T-helper 22 cell (primary cell): ENCODE results near the gene CASTOR1.

ENCODE experiments used
- DNase-seq: peaks from one replicate; pipeline ENCODE4 v3.0.0-alpha.2; 2020; ENCODE audit warnings: low read depth

The CASTOR1 gene

DNA sequence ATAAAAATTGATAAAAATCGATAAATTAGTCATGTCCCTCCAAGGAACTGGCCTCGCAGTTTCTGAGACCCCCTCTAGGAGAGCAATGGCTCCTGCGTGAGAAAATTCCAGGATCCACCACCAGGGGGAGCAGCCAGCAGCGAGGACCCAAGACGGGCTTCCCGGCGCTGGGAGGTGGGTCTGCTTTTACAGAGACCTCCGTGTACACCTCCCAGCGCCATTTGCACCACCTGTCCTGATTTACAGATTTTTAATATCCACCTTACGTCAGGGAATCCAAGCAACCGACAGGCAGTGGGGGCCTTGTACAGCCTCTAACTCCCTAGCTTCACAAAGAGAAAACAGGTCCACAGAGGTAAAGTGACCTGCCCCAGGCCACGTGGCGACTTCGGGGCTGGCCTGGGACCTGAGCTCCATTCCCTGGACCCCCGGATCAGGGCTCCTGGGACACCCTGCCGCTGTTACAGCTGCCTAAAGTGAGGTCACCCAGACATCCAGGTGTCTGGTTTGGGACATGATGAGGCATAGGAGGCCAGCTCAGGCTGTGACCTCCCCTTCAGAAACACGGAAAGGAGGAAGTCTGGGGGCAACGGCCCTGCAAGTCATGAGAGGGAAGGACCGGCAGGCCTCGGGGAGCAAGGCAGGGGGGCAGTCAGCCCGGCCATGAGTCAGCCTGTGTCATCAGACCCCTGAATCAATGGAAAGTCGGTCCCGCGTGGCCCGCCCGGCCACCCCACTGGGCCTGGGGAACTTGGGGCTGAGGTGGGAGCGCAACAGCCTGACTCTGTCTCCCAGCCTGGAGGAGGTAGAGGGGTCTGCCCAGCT lies 26.2 kb downstream of the CASTOR1 start:
- peak; percentile 48 for DNase-seq

DNA sequence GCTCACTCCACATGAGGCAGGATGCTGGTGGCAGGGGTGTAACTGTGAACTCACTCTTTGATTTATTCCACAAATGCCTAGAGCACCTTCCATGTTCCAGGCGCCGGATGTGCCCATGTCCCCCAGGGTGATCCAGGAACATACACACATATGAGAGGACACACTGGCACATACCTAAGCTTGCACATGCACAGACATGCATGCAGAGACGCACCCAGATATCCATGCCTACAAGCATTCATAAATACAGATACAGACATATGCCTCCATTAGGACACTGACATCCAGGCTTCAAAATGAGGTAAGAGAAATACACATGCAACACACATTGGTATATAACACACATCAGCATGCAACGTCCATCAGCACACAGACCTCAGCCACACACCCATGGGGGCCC lies 27.2 kb downstream of the CASTOR1 start:
- DNase-seq = no peak

DNA sequence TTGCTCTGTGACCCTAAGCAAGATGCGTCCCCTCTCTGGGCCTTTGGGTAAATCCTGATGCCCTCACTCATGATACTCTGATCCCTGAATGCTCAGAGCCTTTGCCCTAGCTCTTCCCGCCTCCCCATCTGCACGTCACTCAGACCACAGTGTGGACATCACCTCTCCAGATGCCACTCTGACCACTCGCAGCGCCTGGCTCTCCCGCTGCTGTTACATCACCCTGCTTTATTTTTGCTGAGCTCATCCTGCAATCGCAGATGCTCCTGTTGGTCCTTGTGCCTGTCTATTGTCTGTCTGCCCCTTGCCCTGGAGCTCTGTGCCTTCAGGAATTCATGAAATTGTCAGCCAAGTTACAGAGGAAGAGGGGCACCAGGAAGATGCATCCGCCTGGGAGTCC lies 28.2 kb downstream of the CASTOR1 start:
- DNase-seq = no peak

DNA sequence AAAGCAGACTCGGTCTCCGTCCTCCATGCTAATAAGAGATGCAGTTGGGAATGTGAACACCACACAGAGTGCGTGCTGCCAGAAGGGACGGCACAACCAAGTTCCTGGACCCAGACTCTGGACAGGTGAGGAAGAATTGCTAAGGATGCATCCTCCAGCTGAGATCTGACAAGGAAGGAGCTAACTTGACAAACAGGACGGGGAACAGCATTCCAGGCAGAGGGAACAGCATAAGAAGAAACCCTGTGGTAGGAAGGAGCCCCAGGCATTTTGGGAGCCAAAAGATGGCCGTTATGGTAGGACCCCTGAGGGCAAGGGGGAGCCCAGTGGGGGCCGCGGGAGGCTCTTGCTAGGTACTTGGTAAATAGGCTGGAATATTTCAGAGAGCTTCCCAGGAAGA lies 28.6 kb downstream of the CASTOR1 start:
- DNase-seq = no peak

DNA sequence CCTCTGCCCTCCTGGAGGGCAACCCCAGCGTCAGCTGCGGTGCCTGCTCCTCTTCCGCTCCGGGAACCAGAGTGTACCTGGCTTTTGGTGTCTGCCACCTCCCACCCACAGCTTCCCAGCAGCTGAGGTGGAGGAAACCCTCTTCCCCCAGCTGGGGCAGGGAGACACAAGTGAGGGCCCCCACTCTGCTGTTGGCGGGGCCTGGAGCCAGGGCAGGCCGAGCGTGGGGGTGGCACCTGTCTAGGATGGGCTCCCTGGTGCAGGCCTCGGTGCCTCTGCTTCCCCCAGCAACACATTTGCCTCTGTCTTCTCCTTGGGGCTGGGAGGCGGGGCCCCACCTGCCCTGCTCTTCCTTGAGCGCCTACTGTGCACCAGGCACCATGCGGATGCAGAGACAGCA lies 29.0 kb downstream of the CASTOR1 start:
- no peak for DNase-seq

DNA sequence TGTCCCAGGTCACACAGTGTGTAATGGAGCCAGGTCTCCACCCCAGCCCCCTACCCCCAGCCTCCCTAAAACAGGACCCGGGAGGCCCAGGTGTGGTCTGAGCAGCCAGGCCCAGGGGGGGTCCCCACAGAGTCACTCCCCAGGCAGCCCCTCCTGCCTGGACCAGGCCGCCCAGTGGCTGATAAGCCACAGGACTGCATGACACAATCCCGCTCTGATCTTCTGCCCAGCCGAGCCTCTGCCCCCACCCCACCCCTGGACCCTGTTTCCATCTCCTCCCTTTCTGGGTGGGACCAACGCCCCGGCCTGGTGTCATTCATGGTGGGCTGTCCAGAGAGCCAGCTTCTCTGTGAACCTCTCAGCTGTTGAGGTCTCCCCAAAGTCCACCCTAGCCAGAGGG lies 35.0 kb downstream of the CASTOR1 start:
- no peak for DNase-seq

DNA sequence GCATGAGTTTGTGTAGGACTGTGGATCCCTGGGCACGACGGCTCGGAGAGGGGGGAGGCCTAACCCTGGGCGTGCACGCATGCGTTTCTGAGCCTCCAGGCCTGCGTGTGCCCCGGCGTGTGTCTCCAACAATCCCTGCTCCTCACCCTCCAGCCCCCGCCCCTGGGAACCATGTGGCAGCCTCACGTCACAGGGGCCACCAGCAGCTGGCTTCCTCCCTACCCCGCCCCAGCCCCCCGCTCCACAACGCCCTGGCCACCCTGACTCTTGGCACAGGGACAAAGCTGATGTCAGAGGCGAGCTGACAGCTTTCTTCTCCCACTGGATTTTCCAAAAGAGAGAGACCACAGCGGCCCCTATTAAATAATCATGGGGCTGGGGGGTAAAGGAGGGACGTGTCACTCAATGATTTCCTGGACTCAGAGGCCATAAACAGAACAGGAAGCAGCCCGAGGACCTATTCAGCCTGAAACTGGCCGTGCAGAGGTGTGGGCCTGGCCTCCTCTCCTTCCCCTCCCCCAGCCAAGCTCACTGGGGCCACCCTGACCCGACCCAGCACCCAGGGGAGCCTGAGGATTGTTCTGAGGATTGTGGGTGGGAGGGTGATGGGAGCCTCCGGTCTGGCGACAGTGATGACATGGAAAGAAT lies 36.0 kb downstream of the CASTOR1 start:
- no peak for DNase-seq

DNA sequence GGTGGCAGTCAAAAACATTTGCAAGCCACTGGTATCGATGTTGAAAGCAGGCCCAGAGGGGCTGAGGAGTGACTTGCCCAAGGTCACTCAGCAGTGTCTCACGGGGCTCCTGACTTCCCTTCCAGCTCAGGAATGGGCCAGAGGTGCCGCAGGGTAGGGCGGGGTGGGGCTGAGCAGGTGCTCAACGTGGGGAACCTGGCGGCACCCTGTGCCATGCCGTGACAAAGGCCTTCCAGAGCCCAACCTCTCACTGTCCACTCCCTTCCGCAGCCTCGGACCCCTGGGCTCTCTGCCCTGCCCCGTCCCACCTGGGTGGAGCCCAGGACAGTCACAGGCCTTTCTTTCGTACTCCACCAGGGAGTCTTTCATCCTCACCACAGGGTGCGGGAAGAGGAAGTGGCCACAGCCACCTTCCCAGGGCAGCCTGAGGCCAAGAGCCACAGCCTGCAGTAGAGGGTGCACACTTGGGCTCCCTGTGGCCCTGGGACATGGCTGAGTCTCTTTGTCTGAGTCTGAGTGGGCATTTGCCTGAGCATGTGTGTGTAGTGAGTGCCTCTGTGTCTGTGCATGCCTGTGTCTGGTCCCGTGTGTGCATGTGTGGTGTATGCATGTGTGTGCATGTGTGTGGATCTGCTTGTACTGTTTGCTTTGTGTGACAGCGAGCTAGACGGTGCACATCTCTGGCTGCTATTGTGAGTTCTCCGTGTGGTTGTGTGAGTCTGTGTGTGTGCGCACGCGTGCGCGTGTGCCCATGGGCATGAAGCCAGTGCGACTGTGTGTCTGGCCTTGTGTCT lies 36.7 kb downstream of the CASTOR1 start:
- no peak for DNase-seq

DNA sequence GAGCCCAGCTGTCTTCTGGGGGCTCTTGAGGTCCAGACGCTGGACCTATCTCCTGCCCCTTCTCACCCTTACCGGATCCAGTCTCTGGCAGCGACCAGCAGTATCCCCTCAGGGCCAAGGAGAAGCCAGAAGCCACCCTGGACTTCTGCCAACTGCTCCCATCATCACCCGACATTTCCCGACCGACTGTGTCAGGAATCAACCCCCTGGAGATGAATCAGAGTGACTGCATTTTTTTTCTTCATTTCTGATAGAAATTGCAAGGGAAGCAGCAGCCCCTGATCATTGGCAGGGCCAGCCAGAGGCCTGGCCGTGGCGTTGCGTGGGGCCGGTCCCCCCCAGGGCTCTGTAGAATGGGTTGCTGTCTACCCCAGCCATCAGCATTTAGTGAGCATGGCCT lies 37.6 kb downstream of the CASTOR1 start:
- DNase-seq = no peak

DNA sequence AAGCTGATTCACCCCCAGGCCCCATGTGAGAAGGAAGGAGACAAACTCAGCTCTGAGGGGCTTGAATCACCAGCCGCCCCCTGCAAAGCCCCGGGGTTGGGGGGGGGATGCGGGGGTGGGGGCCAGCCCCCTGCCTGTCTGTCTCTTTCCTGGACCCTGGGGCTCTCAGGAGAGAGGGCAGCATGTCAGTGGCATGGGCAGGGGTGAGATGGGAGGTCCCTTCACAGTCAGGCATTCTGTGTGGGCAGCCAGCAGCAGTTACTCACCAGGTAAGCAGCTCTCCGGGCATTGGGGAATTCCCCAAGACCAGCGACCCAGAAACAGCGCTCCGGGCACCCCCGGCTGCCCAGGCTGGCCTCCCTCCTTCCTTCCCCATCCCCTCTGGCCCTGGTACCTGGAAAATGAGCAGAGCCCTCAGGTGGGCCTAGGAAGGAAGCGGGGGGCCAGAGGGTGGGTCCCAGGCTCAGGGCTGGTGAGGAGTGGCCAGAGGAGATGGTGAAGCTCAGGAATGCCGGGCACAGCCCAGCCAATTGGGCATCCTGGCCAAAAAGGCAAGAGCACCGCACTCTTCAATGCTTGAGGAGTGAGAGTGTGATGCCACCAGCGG lies 38.5 kb downstream of the CASTOR1 start:
- no peak for DNase-seq

DNA sequence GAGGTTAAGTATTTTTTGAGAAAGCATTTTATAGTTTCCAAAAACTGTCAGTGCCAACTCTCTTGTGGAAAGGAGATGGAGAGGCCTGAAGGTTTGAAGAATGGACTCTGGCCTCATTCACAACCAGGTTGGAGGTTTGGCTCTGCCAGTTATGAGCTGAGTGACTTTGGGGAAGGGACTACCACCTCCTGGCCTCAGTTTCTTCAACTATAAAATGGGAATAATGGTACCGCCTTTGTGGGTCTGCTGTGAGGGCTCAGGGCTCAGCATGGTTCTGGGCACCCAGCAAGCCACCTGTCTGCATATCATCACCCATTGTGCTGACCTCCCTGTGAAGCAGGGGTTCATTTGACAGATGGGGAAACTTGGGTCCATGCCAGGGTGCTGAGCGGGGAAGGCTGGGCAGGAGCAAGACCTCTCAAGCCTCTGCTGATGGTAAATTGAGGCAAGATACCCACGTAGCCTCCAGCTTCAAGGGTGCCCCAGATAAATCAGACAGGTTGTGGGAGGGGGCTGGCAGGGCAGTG lies 39.2 kb downstream of the CASTOR1 start:
- no peak for DNase-seq

DNA sequence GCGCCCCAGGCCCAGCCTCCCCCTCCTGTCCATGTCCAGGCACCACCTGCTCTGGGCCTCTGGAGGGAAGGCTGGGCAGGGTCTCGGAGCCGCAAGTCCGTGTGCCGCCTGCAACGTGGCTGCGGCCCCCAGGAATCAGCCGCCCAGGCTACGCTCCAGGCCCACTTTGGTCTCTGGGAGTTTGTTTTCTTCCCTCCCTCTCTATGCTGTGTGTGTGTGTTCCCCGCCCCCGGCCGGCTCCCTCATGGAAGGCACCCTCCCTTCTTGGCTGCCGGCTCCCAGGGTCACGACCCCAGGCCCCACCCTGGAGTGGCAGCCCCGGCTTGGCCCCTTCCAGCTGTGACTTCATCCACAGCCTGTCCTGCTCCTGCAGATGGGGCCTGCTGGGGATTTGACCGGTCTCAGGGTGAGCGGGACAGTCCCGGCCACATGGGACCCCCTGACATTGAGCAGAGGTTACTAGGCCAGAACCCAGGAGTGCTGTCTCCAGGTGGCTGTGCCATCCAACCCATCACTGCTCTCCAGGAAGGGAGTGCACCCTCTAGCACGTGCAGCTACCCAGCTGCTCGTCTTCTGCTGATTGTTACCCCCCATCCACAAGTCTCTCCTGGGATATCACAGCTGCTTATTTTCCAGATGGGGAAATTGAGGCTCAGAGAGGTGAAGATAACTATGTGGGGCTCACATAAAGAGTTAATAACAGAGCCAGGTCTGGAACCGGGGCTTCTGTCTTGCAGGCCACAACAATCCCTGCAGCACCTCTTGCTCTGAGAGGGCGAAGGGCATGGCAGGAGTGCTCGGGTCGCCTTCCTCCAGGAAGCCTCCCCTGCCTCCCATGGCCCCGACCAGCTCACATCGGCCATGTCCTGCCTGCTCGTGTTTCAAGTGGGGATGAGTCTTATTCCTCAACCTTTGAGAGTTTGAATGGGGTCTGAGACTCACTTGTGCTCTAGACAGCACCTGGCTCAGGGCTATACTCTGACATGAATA lies 40.0 kb downstream of the CASTOR1 start:
- no peak for DNase-seq

DNA sequence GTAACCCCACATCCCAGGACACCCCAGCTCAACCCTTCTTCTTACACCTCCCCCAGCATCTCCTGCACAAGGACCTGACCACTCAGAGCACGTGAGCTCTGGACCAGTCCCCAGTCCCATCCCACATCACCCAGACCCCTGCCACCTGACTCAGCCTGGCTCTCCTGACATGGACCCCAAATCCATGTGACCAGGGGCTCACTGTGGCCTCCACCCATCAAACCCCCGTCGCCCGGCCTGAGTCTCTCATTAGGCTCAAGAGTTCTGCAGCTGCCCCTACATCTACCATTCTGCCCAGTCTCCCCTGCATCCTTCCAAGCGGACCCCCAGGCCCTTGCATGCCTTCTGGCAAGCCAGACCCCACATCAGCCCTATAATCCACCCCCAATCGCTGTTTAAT lies 40.8 kb downstream of the CASTOR1 start:
- no peak for DNase-seq

DNA sequence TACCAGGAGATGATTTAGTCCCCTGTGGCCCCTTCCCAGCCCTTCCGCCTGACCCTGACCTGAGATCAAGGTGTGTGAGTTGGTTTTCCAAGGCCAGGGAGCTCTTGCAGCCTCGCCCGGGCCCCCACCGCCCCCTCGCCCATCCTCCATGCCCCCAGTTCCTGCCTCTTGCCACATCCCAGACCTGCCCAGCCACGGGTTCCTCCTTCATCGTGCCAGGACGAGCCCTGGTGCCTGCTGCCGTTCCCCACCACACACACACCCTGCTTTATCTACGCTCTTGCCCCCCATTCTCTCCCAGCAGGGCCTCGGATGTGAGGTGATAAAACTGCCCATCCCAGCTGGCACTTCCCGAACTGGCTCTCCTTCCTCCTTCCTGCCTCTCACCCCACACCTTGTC lies 41.3 kb downstream of the CASTOR1 start:
- no peak for DNase-seq

DNA sequence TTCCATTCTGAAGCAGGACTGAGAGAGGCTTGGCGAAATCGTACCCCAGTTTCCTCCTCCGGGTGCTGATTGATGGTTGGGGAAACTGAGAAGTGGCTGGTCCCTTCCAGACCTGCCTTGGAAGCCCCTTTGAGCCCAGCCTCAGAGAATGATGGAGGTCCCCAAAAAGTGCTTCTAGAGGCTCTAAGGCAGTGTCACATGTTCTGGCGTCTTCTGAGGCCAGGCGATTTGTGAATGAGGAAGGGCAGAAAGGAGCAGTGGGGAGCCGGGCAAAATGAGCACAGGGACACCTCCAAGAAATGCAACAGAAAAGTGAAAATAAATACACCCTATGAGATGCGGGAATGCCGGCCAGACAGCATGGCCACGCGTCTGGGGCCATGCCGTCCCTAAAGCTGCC lies 41.7 kb downstream of the CASTOR1 start:
- DNase-seq = no peak

DNA sequence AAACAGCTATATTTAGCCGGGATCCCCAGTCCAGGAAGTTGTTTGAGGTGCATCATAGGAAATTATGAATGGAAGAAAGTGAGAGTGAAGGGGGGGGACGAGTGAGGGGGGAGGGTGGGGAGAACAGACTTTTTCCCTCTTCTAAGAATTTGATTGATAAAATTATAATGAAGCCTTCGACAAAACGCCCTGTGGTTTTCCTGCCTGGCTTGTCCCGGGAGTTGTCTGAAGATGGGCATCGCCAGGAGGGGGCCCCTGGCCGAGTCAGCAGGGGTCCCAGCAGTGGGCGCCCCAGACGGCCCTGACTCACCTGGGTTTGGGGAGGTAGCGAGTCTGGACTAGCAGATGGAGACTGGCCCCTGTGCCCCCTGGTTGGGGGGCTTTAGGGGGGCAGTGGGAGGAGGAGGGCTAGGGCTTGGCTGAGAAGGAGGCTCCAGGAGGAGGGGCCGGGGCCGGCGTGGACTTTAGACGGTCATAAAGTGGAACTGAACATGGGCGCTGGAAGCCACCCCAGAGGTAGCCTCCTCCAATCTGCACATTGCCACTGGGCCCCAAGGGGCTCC lies 42.4 kb downstream of the CASTOR1 start:
- DNase-seq = no peak

DNA sequence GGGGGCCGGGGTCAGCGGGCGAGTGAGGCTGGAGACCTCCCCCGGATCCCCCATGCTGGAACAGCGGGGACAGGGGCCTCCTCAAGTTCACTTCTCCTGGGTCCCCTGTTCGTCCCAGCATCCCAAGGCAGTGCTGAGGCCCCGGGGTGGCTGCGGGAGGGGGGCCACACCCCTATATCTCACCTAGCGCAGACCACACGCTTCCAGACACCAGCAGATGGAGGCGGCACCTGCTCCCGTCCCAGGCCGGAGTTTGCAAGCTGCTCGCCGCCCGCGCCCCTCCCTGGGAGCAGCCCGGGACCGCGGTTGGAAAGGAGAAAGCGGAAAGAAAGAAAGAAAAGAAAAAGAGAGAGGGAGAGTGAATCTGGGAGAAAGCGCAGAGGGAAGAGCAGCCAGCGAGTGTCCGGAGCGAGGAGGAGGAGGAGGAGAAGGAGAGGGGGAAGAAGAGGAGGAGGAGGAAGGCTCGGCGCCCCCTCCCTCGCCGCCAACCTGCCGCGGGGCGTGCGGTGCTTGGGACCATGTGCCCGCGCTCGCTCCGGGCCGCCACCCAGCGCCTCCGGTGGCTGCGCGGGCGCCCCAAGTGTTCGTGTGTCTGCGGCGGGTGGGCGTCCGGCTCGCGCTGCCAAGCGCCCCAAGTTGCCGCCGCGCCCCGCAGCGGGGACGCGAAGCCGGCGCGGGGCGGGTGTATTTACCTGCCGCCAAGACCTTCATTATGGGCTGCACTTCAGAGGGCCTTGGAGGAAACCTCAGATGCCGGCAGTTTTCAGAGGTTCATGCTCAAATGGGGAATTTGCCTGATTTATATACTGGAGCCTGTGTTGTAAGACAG lies 43.1 kb downstream of the CASTOR1 start, which contains the start of gene LIF:
Gene LIF (minus strand): TSS at position 775 of the 829 bp plus-strand sequence. CDS start 64 bp downstream, at position 711.
- DNase-seq = no peak

DNA sequence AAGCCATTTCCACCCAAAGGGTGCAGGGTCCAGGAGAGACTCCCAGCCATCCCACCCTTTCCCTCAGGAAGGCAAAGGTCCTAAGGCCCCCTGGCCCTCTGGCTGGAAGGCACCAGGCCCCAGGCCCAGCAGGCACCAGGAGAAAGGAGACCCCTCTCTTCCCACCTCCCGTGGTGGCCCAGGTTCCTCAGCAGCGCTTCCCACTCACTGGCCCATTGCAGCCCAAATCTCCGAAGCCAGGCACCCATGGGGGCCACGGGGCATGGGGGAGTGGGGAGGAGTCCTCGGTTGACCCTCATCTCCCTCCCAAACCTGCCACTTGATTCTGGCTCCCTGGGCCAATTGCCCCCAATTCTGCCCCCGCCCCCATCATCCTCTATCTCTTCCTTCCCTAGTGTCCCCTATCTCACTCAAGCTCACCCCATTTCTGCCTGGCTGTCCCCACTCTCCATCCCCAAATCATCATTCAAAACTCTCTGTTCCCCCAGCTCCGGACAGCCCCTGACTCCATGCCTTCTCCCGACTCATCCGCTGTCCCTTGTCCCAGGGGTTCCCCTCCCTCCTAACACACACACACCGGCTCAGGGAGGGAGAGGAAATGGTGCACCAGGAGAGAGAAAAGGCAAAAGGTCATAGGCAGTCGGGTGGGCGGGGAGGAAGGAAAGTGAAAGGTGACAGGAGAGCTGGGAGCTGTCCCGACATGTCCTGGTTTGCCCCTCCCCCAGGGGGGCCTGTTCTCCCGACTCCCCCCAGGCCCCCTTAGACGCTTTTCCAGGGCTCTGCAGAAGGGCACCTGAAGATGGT lies 43.9 kb downstream of the CASTOR1 start:
- no peak for DNase-seq

DNA sequence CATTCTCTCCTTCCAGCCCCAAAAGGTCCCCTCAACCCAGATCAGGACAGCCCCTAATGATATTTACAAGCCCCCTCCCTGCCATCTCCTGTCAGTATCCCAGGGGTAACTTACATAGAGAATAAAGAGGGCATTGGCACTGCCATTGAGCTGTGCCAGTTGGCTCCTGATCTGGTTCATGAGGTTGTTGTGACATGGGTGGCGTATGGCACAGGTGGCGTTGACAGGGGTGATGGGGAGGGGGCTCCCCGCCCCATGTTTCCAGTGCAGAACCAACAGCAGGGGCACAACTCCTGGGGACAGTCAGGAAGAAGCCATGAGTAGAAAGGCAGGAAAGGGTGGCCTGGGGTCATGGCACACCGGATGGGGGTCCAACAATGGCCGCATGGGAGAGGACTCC lies 44.7 kb downstream of the CASTOR1 start:
- no peak for DNase-seq
